PC-9 (cell line): ENCODE data around the gene AIPL1. TPM values are rescaled to one million over a fixed set of nuclear protein-coding genes. Genes with fewer than 3 reads are reported as not detected.

Experiments used
- BruUV-seq: library from RNA; stranded (reverse); fragments of 400-500 nt; replicated peaks from 2 replicates; lab custom pipeline; 2021; lab: Mats Ljungman, UMichigan
- CTCF ChIA-PET: fragments of 300-600 bp; sonication (Branson Sonifier 250); formaldehyde crosslinking; loops from one replicate; lab custom pipeline; 2022; ENCODE audit warnings: antibody characterized with exemption; lab: Charles Lee
- POLR2A ChIA-PET: fragments of 300-600 bp; sonication (Branson Sonifier 250); formaldehyde crosslinking; loops from one replicate; lab custom pipeline; 2022; ENCODE audit warnings: antibody characterized with exemption; ENCODE audit not compliant: unreplicated experiment; lab: Charles Lee
- DNase-seq, 2 experiments: peaks; one replicate each; pipeline versions ENCODE4 v3.0.0 to v3.0.0-alpha.2; 2015 to 2022; ENCODE audit warnings: mixed read lengths in 1 of 2
- H2AFZ ChIP-seq: fragments of 200-600 bp; sonication (generic); 2 replicates; pipeline ENCODE4 v1.8.1; 2017; ENCODE audit warnings: antibody characterized with exemption
- H3F3A ChIP-seq: fragments of 200-600 bp; sonication (generic); 2 replicates; pipeline ENCODE4 v1.8.1; 2017; ENCODE audit warnings: antibody characterized with exemption, mild to moderate bottlenecking, low read depth; ENCODE audit not compliant: insufficient read depth
- H3K27ac ChIP-seq: fragments of 200-600 bp; sonication (generic); 2 replicates; pipeline ENCODE4 v1.6.1; 2016; ENCODE audit warnings: mixed run types
- H3K27me3 ChIP-seq: fragments of 200-600 bp; sonication (generic); 2 replicates; pipeline ENCODE4 v1.6.1; 2016; ENCODE audit warnings: low read depth, mixed run types; ENCODE audit not compliant: insufficient read depth
- H3K36me3 ChIP-seq: fragments of 200-600 bp; sonication (generic); 2 replicates; pipeline ENCODE4 v1.6.1; 2016; ENCODE audit warnings: low read depth, mixed run types
- H3K4me1 ChIP-seq: fragments of 200-600 bp; sonication (generic); replicated peaks from 2 replicates; pipeline ENCODE4 v1.6.1; 2016; ENCODE audit warnings: mixed run types; ENCODE audit not compliant: insufficient read depth
- H3K4me2 ChIP-seq: fragments of 200-600 bp; sonication (generic); 2 replicates; pipeline ENCODE4 v1.6.1; 2017; ENCODE audit warnings: mixed run types
- H3K4me3 ChIP-seq: fragments of 200-600 bp; sonication (generic); 2 replicates; pipeline ENCODE4 v1.6.1; 2016; ENCODE audit warnings: mixed run types
- H3K79me2 ChIP-seq: fragments of 200-600 bp; sonication (generic); 2 replicates; pipeline ENCODE4 v1.6.1; 2017; ENCODE audit warnings: low read depth, mixed run types
- H3K9me2 ChIP-seq: fragments of 200-600 bp; sonication (generic); 2 replicates; pipeline ENCODE4 v1.8.1; 2017; ENCODE audit warnings: mild to moderate bottlenecking; ENCODE audit not compliant: insufficient read depth
- H3K9me3 ChIP-seq: fragments of 200-600 bp; sonication (generic); 2 replicates; pipeline ENCODE4 v1.8.1; 2016; ENCODE audit warnings: low read depth; ENCODE audit not compliant: insufficient read depth
- H4K20me1 ChIP-seq: fragments of 200-600 bp; sonication (generic); 2 replicates; pipeline ENCODE4 v1.8.1; 2017; ENCODE audit not compliant: insufficient read depth
- CTCF ChIP-seq: fragments of 200-600 bp; sonication (generic); conservative IDR thresholded peaks from 2 replicates; pipeline ENCODE4 v1.6.1; 2017; ENCODE audit warnings: mixed run types, antibody characterized with exemption, mild to moderate bottlenecking, moderate library complexity
- EZH2 ChIP-seq: fragments of 200-600 bp; sonication (generic); IDR thresholded peaks from 2 replicates; pipeline ENCODE4 v1.8.0; 2017; ENCODE audit warnings: antibody characterized with exemption, low read depth
- intact Hi-C: fragments of 100-400 bp; cut with micrococcal nuclease; formaldehyde crosslinking; loops from one replicate; pipeline ENCODE4 v1.10.0; 2022; ENCODE audit not compliant: unreplicated experiment
- total RNA-seq: library from RNA; stranded (reverse); gene quantifications from 2 replicates; pipeline ENCODE4 v1.2.3, GENCODE V29; 2021

Gene AIPL1
- total RNA-seq, 1 experiment from 2014 or later, result not detected

GRCh38 chr17:6482105-6482455, 47.2 kb upstream of the AIPL1 start:
- no peak overlapping the region for H2AFZ ChIP-seq
- POLR2A ChIA-PET, result no interaction called here
- no peaks in the 10 kb centered on the region for H3K4me1 ChIP-seq
- BruUV-seq, result no TSS peak
- H4K20me1 ChIP-seq, result no peaks in the 10 kb centered on the region
- H3K79me2 ChIP-seq, result no peaks in the 10 kb centered on the region
- DNase-seq, result no peak
- no peak overlapping the region for H3K4me3 ChIP-seq
- H3K27me3 ChIP-seq, result no peaks in the 10 kb centered on the region
- no peak overlapping the region for H3K27ac ChIP-seq
- intact Hi-C loops, result no loop called here
- no peaks in the 10 kb centered on the region for H3F3A ChIP-seq
- H3K36me3 ChIP-seq, result no peaks in the 10 kb centered on the region
- no peak for TF ChIP-seq EZH2
- CTCF ChIA-PET, result interaction anchor here (0.6 kb wide), 1 partner anchor 120 kb away, joined by 3 read pairs; no protein-coding TSS in a partner anchor
- no peaks in the 10 kb centered on the region for H3K9me2 ChIP-seq
- H3K9me3 ChIP-seq, result no peaks in the 10 kb centered on the region
- no peak overlapping the region for H3K4me2 ChIP-seq

- ChIA-PET CTCF (no interaction called here), POLR2A (no interaction called here)
- H3K4me3 ChIP-seq, result no peak overlapping the region
- no peaks in the 10 kb centered on the region for H3K36me3 ChIP-seq
- H3K79me2 ChIP-seq, result no peaks in the 10 kb centered on the region
- BruUV-seq, result no TSS peak
- H3K4me1 ChIP-seq, result peaks cover 10% of the 10 kb centered on the region
- H3K27ac ChIP-seq, result no peak overlapping the region
- no peaks in the 10 kb centered on the region for H3K27me3 ChIP-seq
- H4K20me1 ChIP-seq, result no peaks in the 10 kb centered on the region
- peaks cover 9% of the 10 kb centered on the region; the same call in 1 of the 2 replicates for H3F3A ChIP-seq
- TF ChIP-seq CTCF, result no peak
- TF ChIP-seq EZH2, result no peak
- no peak overlapping the region for H3K4me2 ChIP-seq
- no peak overlapping the region for H2AFZ ChIP-seq
- H3K9me3 ChIP-seq, result no peaks in the 10 kb centered on the region
- H3K9me2 ChIP-seq, result no peaks in the 10 kb centered on the region
- DNase-seq, result no peak
- intact Hi-C loops, result no loop called here
Measured at GRCh38 chr17:6480303-6480675, 45.4 kb upstream of the AIPL1 start.

- Histone ChIP-seq H3K4me1 (peaks cover 10% of the 10 kb centered on the region), H4K20me1 (no peaks in the 10 kb centered on the region), H3K9me2 (no peaks in the 10 kb centered on the region), H3K27me3 (no peaks in the 10 kb centered on the region), H3K4me2 (no peak overlapping the region), H3K4me3 (no peak overlapping the region), H3K79me2 (no peaks in the 10 kb centered on the region), H3K9me3 (no peaks in the 10 kb centered on the region), H3K36me3 (no peaks in the 10 kb centered on the region), H3F3A (peaks cover 9% of the 10 kb centered on the region; the same call in 1 of the 2 replicates), H3K27ac (no peak overlapping the region), H2AFZ (no peak overlapping the region)
- no peak for DNase-seq
- no TSS peak for BruUV-seq
- TF ChIP-seq EZH2 (no peak), CTCF (no peak)
- ChIA-PET CTCF (interaction anchor here (0.5 kb wide), 1 partner anchor 526 kb away, joined by 3 read pairs; no protein-coding TSS in a partner anchor), POLR2A (interaction anchor here (0.6 kb wide), 1 partner anchor 72 kb away, joined by 6 read pairs; no protein-coding TSS in a partner anchor)
- intact Hi-C loops, result no loop called here
Measured at GRCh38 chr17:6479622-6480302, 44.8 kb upstream of the AIPL1 start.
